HTERT RPE-1 (cell line): Measurements from ENCODE around the gene NOSIP.

ENCODE experiments used
- in situ Hi-C: fragments of 300-500 bp; cut with MboI; formaldehyde crosslinking; loops from 4 replicates; pipeline ENCODE4 v1.14.3; 2020; ENCODE audit warnings: low sequenced_read_pairs

NOSIP gene

GRCh38 chr19:49549045-49549444 lies 31.3 kb downstream of the NOSIP start:
- in situ Hi-C loops: no loop called here

- in situ Hi-C loops: no loop called here
Observed at GRCh38 chr19:49546825-49547565, 33.4 kb downstream of the NOSIP start.

- in situ Hi-C loops: no loop called here
Observed at GRCh38 chr19:49544154-49544553, 36.2 kb downstream of the NOSIP start.

GRCh38 chr19:49543032-49543431 lies 37.3 kb downstream of the NOSIP start:
- in situ Hi-C loops: no loop called here

- in situ Hi-C loops: no loop called here
Observed at GRCh38 chr19:49542446-49542845, 37.9 kb downstream of the NOSIP start.

GRCh38 chr19:49541914-49542313 lies 38.4 kb downstream of the NOSIP start:
- in situ Hi-C loops: no loop called here

GRCh38 chr19:49539192-49539952 lies 41.0 kb downstream of the NOSIP start:
- in situ Hi-C loops: no loop called here

- in situ Hi-C loops: no loop called here
Observed at GRCh38 chr19:49538643-49539042, 41.7 kb downstream of the NOSIP start.

- in situ Hi-C loops: no loop called here
Observed at GRCh38 chr19:49536921-49537462, 43.4 kb downstream of the NOSIP start.

GRCh38 chr19:49534632-49535385 lies 45.5 kb downstream of the NOSIP start:
- in situ Hi-C loops: no loop called here

GRCh38 chr19:49533551-49534488 lies 46.5 kb downstream of the NOSIP start:
- in situ Hi-C loops: no loop called here

- in situ Hi-C loops: no loop called here
Observed at GRCh38 chr19:49530708-49531107, 49.6 kb downstream of the NOSIP start.

- in situ Hi-C loops: no loop called here
Observed at GRCh38 chr19:49528211-49528771, 52.1 kb downstream of the NOSIP start.

GRCh38 chr19:49524812-49525455 lies 55.4 kb downstream of the NOSIP start:
- in situ Hi-C loops: no loop called here

- in situ Hi-C loops: no loop called here
Observed at GRCh38 chr19:49520705-49521319, 59.5 kb downstream of the NOSIP start.

- in situ Hi-C loops: no loop called here
Observed at GRCh38 chr19:49518033-49518432, 62.3 kb downstream of the NOSIP start.

- in situ Hi-C loops: no loop called here
Observed at GRCh38 chr19:49515767-49516166, 64.6 kb downstream of the NOSIP start.

GRCh38 chr19:49514151-49514550 lies 66.2 kb downstream of the NOSIP start:
- in situ Hi-C loops: no loop called here

- in situ Hi-C loops: no loop called here
Observed at GRCh38 chr19:49513746-49514118, 66.6 kb downstream of the NOSIP start.
